Measurements from ENCODE around the gene DGKQ. TPM values are rescaled to one million over a fixed set of nuclear protein-coding genes. Genes with fewer than 3 reads are reported as not detected.

DGKQ gene
- total RNA-seq, 2 donors from 2014 or later, result 39.4 to 68.2 TPM

DNA sequence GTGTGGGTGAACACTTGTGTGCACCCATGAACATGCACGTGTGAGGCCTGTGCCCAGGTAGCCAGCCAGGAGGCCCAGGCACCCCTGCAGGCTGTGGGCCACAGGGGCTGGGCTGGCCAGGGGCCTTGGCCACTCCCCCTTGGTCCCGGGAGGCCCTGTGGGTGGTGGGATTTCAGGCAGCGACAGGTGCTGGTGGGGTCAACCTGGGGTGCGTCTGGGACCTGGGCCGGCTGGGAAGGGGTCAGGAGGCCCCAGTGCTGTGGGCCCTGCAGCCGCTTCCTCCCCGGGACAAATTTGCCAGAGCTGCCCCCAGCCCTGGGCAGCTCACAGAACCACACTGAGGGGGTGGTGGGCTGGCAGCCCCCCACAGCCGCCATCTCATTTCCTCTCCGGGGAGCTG is 46.0 kb upstream of the DGKQ start:
- intact Hi-C loops (cut with DNase I), result no loop called here
- DNase-seq, result no peak
- Histone ChIP-seq H3K4me3 (no peak overlapping the region), H3K36me3 (no peaks in the 10 kb centered on the region), H3K9ac (ENCODE audit: low read depth in 2 of 2, low read length in 2 of 2) (no peak overlapping the region), H3K27ac (no peak overlapping the region), H3K9me3 (no peaks in the 10 kb centered on the region), H3K4me1 (peaks cover 9% of the 10 kb centered on the region), H3K27me3 (no peaks in the 10 kb centered on the region)
- TF ChIP-seq, protein P1, sequence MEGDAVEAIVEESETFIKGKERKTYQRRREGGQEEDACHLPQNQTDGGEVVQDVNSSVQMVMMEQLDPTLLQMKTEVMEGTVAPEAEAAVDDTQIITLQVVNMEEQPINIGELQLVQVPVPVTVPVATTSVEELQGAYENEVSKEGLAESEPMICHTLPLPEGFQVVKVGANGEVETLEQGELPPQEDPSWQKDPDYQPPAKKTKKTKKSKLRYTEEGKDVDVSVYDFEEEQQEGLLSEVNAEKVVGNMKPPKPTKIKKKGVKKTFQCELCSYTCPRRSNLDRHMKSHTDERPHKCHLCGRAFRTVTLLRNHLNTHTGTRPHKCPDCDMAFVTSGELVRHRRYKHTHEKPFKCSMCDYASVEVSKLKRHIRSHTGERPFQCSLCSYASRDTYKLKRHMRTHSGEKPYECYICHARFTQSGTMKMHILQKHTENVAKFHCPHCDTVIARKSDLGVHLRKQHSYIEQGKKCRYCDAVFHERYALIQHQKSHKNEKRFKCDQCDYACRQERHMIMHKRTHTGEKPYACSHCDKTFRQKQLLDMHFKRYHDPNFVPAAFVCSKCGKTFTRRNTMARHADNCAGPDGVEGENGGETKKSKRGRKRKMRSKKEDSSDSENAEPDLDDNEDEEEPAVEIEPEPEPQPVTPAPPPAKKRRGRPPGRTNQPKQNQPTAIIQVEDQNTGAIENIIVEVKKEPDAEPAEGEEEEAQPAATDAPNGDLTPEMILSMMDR (IDR thresholded peaks at IDR 0.05), result no peak

DNA sequence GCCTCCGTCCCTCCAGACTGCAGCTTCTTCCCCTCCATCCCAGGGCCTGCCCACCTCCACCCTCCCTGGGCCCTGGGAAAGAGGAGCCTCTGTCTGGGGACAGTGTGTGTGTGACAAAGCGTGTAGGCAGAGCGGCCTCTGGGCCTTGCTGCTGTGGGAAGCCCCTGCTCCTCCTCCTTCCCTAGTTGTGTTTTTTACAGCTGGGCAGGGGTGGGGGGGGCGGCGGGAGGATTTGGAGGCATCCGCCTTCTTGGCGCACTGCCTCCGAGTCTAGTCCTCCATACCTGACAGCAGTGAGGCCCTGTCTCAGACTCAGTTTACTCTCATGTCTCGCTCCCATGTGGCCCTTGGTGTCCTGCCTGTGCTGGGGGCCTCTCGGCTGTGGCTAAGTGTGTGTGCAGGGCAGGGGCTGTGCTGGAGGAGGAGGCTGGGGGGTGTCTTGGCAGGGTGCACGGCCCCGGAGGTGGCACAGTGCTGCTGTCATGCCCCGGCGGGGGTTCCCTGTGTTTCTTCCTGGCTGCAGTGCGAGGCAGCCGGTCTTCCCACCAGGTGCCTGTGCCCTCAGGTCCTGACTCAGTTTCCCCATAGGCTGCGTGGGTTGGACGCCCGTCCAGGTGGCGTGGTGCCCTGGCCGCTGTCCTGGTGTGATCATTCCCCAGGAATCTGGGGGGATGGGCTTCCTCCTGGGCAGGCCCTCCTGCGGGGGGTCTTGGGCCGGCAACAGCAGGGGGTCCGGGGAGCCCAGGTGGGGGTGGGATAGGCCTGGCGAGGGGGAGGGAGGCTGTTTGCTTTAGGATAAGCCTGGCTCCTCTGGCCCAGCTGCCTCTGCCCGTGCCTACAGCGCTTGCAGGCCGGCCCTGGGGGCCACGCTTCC is 45.0 kb upstream of the DGKQ start:
- Histone ChIP-seq H3K36me3 (no peaks in the 10 kb centered on the region), H3K27ac (no peak overlapping the region), H3K9me3 (no peaks in the 10 kb centered on the region), H3K4me1 (peaks cover 9% of the 10 kb centered on the region), H3K27me3 (no peaks in the 10 kb centered on the region), H3K9ac (ENCODE audit: low read depth in 2 of 2, low read length in 2 of 2) (no peak overlapping the region), H3K4me3 (no peak overlapping the region)
- TF ChIP-seq, protein P1 (IDR thresholded peaks at IDR 0.05), result no peak
- no peak for DNase-seq
- intact Hi-C loops (cut with DNase I), result no loop called here

DNA sequence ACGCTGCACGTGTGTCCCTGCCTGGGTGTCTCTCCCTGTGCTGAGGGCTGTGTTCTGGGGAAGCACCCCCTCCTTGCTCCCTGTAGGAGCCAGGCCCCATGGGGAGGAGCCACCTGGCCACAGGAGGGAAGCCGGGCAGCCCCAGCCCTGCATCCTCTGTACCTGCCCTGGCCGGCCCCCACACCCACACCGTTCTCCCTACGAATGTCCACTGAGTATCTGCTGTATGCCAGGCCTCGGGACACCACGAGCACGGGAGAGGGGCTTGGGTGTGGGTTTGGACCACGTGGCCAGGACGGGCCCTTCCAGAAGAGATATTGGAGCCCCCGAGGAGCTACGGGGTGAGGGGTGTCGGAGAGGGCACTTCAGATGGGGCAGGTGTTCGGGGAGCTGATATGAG is 44.3 kb upstream of the DGKQ start:
- no peaks in the 10 kb centered on the region for H3K9me3 ChIP-seq
- intact Hi-C loops (cut with DNase I), result no loop called here
- no peaks in the 10 kb centered on the region for H3K27me3 ChIP-seq
- H3K36me3 ChIP-seq, result no peaks in the 10 kb centered on the region
- no peak overlapping the region for H3K4me3 ChIP-seq
- DNase-seq, result no peak
- TF ChIP-seq, protein P1 (IDR thresholded peaks at IDR 0.05), result no peak
- peaks cover 8% of the 10 kb centered on the region for H3K4me1 ChIP-seq
- H3K9ac ChIP-seq (ENCODE audit: low read depth in 2 of 2, low read length in 2 of 2), result no peak overlapping the region
- H3K27ac ChIP-seq, result no peak overlapping the region

DNA sequence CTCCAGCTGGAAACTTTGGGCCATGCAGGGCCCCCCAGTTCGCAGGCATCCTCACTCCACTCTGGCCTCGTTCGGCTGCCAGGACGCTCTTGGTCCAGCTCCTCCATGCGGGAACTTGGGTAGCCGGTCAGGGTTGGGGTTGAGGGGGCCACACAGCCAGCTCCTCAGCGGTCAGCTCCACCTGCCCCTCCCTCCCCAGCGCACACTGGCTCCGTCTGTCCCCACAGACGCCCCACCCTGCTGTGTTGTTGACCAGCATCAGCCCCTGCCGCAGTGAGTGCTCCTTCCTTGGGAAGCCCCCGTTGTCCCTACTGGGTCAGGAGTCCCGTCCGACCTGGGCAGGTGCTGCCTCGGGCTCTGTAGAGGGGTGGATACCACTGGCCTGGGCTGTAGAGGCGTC is 43.8 kb upstream of the DGKQ start:
- no peak for DNase-seq
- TF ChIP-seq, protein P1 (IDR thresholded peaks at IDR 0.05), result no peak
- intact Hi-C loops (cut with DNase I), result no loop called here
- H3K27ac ChIP-seq, result no peak overlapping the region
- no peak overlapping the region for H3K4me3 ChIP-seq
- H3K27me3 ChIP-seq, result no peaks in the 10 kb centered on the region
- peaks cover 3% of the 10 kb centered on the region for H3K4me1 ChIP-seq
- H3K9me3 ChIP-seq, result no peaks in the 10 kb centered on the region
- H3K9ac ChIP-seq (ENCODE audit: low read depth in 2 of 2, low read length in 2 of 2), result no peak overlapping the region
- H3K36me3 ChIP-seq, result no peaks in the 10 kb centered on the region

DNA sequence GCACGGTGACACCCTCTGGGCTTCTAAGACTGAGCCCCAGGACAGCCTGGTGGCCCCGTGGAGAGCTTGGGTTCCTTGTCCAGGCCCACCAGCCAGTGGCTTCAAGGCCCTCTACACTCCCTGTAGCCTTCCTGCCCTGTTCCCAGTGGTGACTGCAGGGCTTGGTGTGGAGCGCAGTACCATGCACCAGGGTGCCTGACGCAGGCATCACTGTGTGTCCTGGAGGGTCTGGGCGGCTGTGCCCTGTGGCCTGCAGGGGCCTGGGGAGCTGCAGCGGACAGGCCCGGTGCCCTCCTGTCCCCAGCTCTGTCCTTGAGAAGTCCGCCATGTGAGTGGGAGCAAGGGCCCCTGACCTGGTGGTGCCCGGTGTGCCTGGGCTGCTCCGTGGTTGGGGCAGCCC is 42.4 kb upstream of the DGKQ start:
- Histone ChIP-seq H3K4me3 (no peak overlapping the region), H3K4me1 (no peaks in the 10 kb centered on the region), H3K27ac (no peak overlapping the region), H3K27me3 (no peaks in the 10 kb centered on the region), H3K36me3 (no peaks in the 10 kb centered on the region), H3K9ac (ENCODE audit: low read depth in 2 of 2, low read length in 2 of 2) (no peak overlapping the region), H3K9me3 (no peaks in the 10 kb centered on the region)
- TF ChIP-seq, protein P1 (IDR thresholded peaks at IDR 0.05), result no peak
- no peak for DNase-seq
- intact Hi-C loops (cut with DNase I), result no loop called here

Measured in colonic mucosa (tissue), 4 donors.